Mesodermal cell (in vitro differentiated cells): ENCODE results near the gene GRIA4.

Source experiments
- H3K27ac ChIP-seq: 2 replicates; pipeline ENCODE4 v1.7.0; 2013; ENCODE audit warnings: mild to moderate bottlenecking, low read depth, low read length, moderate library complexity; ENCODE audit not compliant: severe bottlenecking
- H3K36me3 ChIP-seq: 2 replicates; pipeline ENCODE4 v1.7.1; 2013; ENCODE audit warnings: mild to moderate bottlenecking, low read length, moderate library complexity; ENCODE audit not compliant: control insufficient read depth, insufficient read depth
- H3K4me1 ChIP-seq: one replicate; pipeline ENCODE4 v1.7.1; 2013; ENCODE audit warnings: mild to moderate bottlenecking, low read length; ENCODE audit not compliant: insufficient read depth, control insufficient read depth, poor library complexity, severe bottlenecking
- H3K4me3 ChIP-seq: 2 replicates; pipeline ENCODE4 v1.7.0; 2013; ENCODE audit warnings: low read length, control low read depth, mild to moderate bottlenecking; ENCODE audit not compliant: insufficient read depth, poor library complexity, severe bottlenecking; ENCODE audit errors: extremely low read depth
- H3K9me3 ChIP-seq: 2 replicates; pipeline ENCODE4 v1.7.1; 2013; ENCODE audit warnings: mild to moderate bottlenecking, low read length, moderate library complexity; ENCODE audit not compliant: control insufficient read depth
- WGBS, 2 experiments: methylation state at CpG; one replicate each; pipeline ENCODE4 v1.1.5; 2013; ENCODE audit warnings: missing lambda C conversion rate in 2 of 2; ENCODE audit not compliant: insufficient coverage in 2 of 2; 5-methylcytosine and 5-hydroxymethylcytosine counted together

GRIA4 gene

DNA sequence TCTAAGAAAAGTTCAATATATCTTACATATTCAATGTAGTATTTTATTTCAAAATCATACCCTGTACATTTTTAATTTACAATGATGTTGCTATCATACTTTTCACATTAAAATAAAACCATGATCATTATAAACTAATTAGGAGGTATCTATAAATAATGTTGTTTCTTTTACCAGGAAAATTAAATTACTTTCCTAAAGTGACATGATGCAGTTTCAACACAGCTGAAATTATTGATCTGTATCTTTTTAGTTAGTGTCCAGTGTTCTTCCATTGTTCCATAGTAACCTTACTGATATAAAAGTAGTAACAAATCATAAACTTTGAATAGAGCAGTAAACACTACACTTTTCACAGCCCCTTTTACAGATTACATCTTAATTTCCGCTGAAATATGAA, 29.7 kb downstream of the GRIA4 start:
- no peaks in the 10 kb centered on the region for H3K4me1 ChIP-seq
- H3K4me3 ChIP-seq: no peak overlapping the region
- H3K36me3 ChIP-seq: no peaks in the 10 kb centered on the region
- H3K27ac ChIP-seq: no peak overlapping the region
- WGBS, 2 experiments: no CpG with 5 or more reads among the region's 1 CpG
- no peaks in the 10 kb centered on the region for H3K9me3 ChIP-seq

GRCh38 chr11:105641433-105641832, 31.6 kb downstream of the GRIA4 start:
- Histone ChIP-seq H3K9me3 (no peaks in the 10 kb centered on the region), H3K36me3 (no peaks in the 10 kb centered on the region), H3K4me1 (no peaks in the 10 kb centered on the region), H3K4me3 (no peak overlapping the region), H3K27ac (no peak overlapping the region)

DNA sequence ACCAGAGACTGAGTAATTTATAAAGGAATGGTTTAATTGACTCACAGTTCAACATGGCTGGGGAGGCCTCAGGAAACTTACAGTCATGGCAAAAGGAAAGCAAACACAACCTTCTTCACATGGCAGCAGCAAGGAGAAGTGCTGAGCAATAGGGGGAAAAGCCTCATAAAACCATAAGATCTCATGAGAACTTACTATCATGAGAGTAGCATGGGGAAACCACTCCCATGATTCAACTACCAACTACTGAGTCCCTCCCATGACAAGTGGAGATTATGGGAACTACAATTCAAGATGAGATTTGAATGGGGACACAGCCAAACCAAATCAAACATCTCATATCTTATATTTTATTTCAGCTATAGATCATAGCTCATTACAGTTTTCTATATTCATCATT, 33.0 kb downstream of the GRIA4 start:
- H3K4me1 ChIP-seq: no peaks in the 10 kb centered on the region
- H3K36me3 ChIP-seq: no peaks in the 10 kb centered on the region
- no peaks in the 10 kb centered on the region for H3K9me3 ChIP-seq
- no peak overlapping the region for H3K27ac ChIP-seq
- no peak overlapping the region for H3K4me3 ChIP-seq

GRCh38 chr11:105644839-105645573, 35.1 kb downstream of the GRIA4 start:
- 80 to 81% methylated on average over 1 to 2 of the region's 7 CpGs for WGBS, 2 experiments
- Histone ChIP-seq H3K27ac (no peak overlapping the region), H3K36me3 (no peaks in the 10 kb centered on the region), H3K4me3 (no peak overlapping the region), H3K9me3 (no peaks in the 10 kb centered on the region), H3K4me1 (no peaks in the 10 kb centered on the region)

GRCh38 chr11:105647780-105648179, 37.9 kb downstream of the GRIA4 start:
- WGBS, 2 experiments: 100% methylated on average over 1 of the region's 1 CpG
- Histone ChIP-seq H3K9me3 (no peaks in the 10 kb centered on the region), H3K4me3 (no peak overlapping the region), H3K36me3 (no peaks in the 10 kb centered on the region), H3K27ac (no peak overlapping the region), H3K4me1 (no peaks in the 10 kb centered on the region)

GRCh38 chr11:105648762-105649161, 38.9 kb downstream of the GRIA4 start:
- WGBS, 2 experiments: 80 to 100% methylated on average over 2 to 3 of the region's 4 CpGs
- Histone ChIP-seq H3K4me1 (no peaks in the 10 kb centered on the region), H3K36me3 (no peaks in the 10 kb centered on the region), H3K9me3 (no peaks in the 10 kb centered on the region), H3K4me3 (no peak overlapping the region), H3K27ac (no peak overlapping the region)

DNA sequence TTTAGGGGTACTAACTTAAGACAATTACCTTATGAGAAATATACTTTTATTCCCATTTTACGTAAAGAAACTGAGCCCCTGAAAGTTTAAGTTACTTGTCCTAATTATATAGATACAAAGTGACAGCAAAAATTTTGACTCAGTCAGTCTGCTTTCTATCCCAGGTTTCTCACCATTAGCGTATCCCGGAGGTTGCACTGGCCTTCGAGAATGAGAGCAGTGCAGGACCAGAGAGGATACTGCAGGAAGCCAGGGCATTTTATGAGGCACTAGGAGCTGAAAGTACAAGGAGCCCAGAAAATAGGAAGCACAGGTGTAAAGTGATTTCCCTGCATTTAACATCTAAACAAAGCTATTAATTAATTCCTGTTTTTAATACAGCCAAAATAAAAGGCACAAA, 55.4 kb downstream of the GRIA4 start:
- H3K9me3 ChIP-seq: no peaks in the 10 kb centered on the region
- no peak overlapping the region for H3K4me3 ChIP-seq
- no peaks in the 10 kb centered on the region for H3K36me3 ChIP-seq
- no peak overlapping the region for H3K27ac ChIP-seq
- 89% methylated on average over 3 of the region's 4 CpGs; no CpG with 5 or more reads in 1 of the 2 experiments for WGBS, 2 experiments
- H3K4me1 ChIP-seq: no peaks in the 10 kb centered on the region

DNA sequence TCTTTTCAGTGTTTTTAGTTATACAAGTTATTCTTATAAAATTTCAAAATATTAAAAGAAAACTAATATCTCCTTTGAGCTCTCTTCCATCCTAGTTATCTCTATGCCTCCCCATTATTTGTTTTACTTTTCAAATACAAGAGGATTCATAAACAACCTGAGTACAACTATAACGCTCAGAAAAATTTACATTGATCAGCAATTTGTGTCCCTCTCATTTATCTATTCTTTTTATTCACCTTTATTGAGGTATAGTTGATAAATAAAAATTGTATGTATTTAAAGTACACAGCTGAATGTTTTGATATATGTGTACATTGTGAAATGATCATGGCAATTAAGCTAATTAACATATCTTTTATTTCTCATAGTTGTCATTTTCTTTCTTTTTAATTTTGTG, 57.6 kb downstream of the GRIA4 start:
- no CpG with 5 or more reads among the region's 1 CpG for WGBS, 2 experiments
- no peaks in the 10 kb centered on the region for H3K9me3 ChIP-seq

GRCh38 chr11:105670811-105671210, 60.9 kb downstream of the GRIA4 start:
- H3K9me3 ChIP-seq: no peaks in the 10 kb centered on the region
- no peak overlapping the region for H3K27ac ChIP-seq
- no peak overlapping the region for H3K4me3 ChIP-seq
- no peaks in the 10 kb centered on the region for H3K4me1 ChIP-seq
- no peaks in the 10 kb centered on the region for H3K36me3 ChIP-seq

More for the DNA sequence above, 57.6 kb downstream of the GRIA4 start:
- no peak overlapping the region for H3K27ac ChIP-seq
- H3K36me3 ChIP-seq: no peaks in the 10 kb centered on the region
- H3K4me3 ChIP-seq: no peak overlapping the region
- no peaks in the 10 kb centered on the region for H3K4me1 ChIP-seq

DNA sequence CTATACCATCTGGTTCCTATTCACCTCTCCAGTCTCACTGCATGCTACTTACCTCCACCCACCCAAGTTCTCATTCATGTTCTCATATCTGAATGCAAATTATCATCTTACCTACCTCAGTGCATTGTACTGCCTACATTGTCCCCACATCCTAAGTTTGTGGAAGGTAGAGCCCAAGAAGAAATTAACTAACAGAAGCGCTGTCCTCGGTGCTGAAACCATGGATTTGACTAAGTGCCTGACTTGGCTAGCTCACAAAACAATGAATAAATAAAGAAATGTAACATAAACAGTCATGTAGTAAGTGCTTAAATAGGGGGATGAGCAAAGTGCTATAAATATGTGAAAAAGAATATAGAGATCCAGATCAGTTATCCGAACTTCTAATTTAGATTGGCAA, 63.2 kb downstream of the GRIA4 start:
- no CpG with 5 or more reads among the region's 3 CpGs for WGBS, 2 experiments
- Histone ChIP-seq H3K36me3 (no peaks in the 10 kb centered on the region), H3K9me3 (no peaks in the 10 kb centered on the region), H3K4me3 (no peak overlapping the region), H3K27ac (no peak overlapping the region), H3K4me1 (no peaks in the 10 kb centered on the region)

DNA sequence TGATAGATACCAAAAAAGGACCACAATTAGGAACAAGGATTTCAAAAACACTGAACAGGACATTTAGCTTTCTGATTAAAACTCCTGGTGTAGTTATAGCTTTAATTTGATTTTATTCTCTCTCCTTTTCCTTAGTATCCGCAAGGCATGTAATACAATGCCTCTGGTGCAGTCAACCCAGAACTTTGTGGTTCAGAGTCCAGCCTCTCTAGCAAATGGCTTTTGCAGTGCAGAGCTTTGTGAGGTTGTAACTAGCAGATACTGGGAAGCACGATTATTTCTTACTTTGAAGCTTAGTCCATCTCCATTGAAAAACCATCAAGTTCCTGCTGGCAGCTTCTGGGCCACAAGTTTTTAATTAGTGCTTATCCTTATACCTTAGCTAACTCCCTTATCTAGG, 79.8 kb downstream of the GRIA4 start:
- Histone ChIP-seq H3K27ac (no peak overlapping the region), H3K4me1 (no peaks in the 10 kb centered on the region), H3K4me3 (no peak overlapping the region), H3K9me3 (no peaks in the 10 kb centered on the region), H3K36me3 (no peaks in the 10 kb centered on the region)
- WGBS, 2 experiments: 75% methylated on average over 1 of the region's 2 CpGs; no CpG with 5 or more reads in 1 of the 2 experiments
